ENCODE results near the gene ZNF32. TPM values are rescaled to one million over a fixed set of nuclear protein-coding genes. Genes with fewer than 3 reads are reported as not detected.
A peak's percentile ranks its signal among the peaks of the same experiment; 100 is the strongest.
"Not testable (repeated sequence)": the region's sequence is repeated elsewhere in the genome, so short reads cannot be mapped to it uniquely, and the experiment has no call there.

The ZNF32 gene
- total and polyA plus RNA-seq, 4 donors = 42.3 to 91.9 (median 70.5) TPM

- no peaks in the 10 kb centered on the region for H3K27me3 ChIP-seq (ENCODE audit: control insufficient read depth, insufficient read depth, low read length)
- no peak overlapping the region for H3K4me3 ChIP-seq (ENCODE audit: low read depth, low read length)
- H3K4me1 ChIP-seq (ENCODE audit: control insufficient read depth, insufficient read depth, low read length) = no peaks in the 10 kb centered on the region
- H3K27ac ChIP-seq (ENCODE audit: low read depth, low read length) = no peak overlapping the region
- no CpG with 5 or more reads among the region's 3 CpGs for WGBS (ENCODE audit: insufficient coverage)
- no peaks in the 10 kb centered on the region for H3K9me3 ChIP-seq (ENCODE audit: control insufficient read depth, insufficient read depth, low read length)
- peak in 2 of 6 donors; percentile 5 to 17 for DNase-seq (ENCODE audit: low read depth in 4 of 6, low spot score in 6 of 6)
- H3K36me3 ChIP-seq (ENCODE audit: control insufficient read depth, insufficient read depth, low read length) = no peaks in the 10 kb centered on the region
Measured at GRCh38 chr10:43623351-43623750, 25.3 kb downstream of the ZNF32 start.

- no peak overlapping the region for H3K27ac ChIP-seq (ENCODE audit: low read depth, low read length)
- no peak for DNase-seq (ENCODE audit: low read depth in 4 of 6, low spot score in 6 of 6)
- H3K4me3 ChIP-seq (ENCODE audit: low read depth, low read length) = no peak overlapping the region
- no peaks in the 10 kb centered on the region for H3K4me1 ChIP-seq (ENCODE audit: control insufficient read depth, insufficient read depth, low read length)
- H3K36me3 ChIP-seq (ENCODE audit: control insufficient read depth, insufficient read depth, low read length) = no peaks in the 10 kb centered on the region
- H3K27me3 ChIP-seq (ENCODE audit: control insufficient read depth, insufficient read depth, low read length) = no peaks in the 10 kb centered on the region
- WGBS (ENCODE audit: insufficient coverage) = 56% methylated on average over 2 of the region's 2 CpGs
- H3K9me3 ChIP-seq (ENCODE audit: control insufficient read depth, insufficient read depth, low read length) = peaks cover 3% of the 10 kb centered on the region
Measured at GRCh38 chr10:43622038-43622437, 26.6 kb downstream of the ZNF32 start.

- DNase-seq (ENCODE audit: low read depth in 4 of 6, low spot score in 6 of 6) = no peak
- H3K4me1 ChIP-seq (ENCODE audit: control insufficient read depth, insufficient read depth, low read length) = no peaks in the 10 kb centered on the region
- no peak overlapping the region for H3K4me3 ChIP-seq (ENCODE audit: low read depth, low read length)
- H3K27me3 ChIP-seq (ENCODE audit: control insufficient read depth, insufficient read depth, low read length) = no peaks in the 10 kb centered on the region
- H3K36me3 ChIP-seq (ENCODE audit: control insufficient read depth, insufficient read depth, low read length) = no peaks in the 10 kb centered on the region
- no CpG with 5 or more reads among the region's 2 CpGs for WGBS (ENCODE audit: insufficient coverage)
- peaks cover 7% of the 10 kb centered on the region for H3K9me3 ChIP-seq (ENCODE audit: control insufficient read depth, insufficient read depth, low read length)
- H3K27ac ChIP-seq (ENCODE audit: low read depth, low read length) = no peak overlapping the region
Measured at GRCh38 chr10:43619368-43619767, 29.3 kb downstream of the ZNF32 start.

GRCh38 chr10:43616697-43617370 is 31.8 kb downstream of the ZNF32 start:
- peaks cover 7% of the 10 kb centered on the region for H3K9me3 ChIP-seq (ENCODE audit: control insufficient read depth, insufficient read depth, low read length)
- no peaks in the 10 kb centered on the region for H3K4me1 ChIP-seq (ENCODE audit: control insufficient read depth, insufficient read depth, low read length)
- WGBS (ENCODE audit: insufficient coverage) = 90% methylated on average over 2 of the region's 6 CpGs
- no peak overlapping the region for H3K4me3 ChIP-seq (ENCODE audit: low read depth, low read length)
- H3K27ac ChIP-seq (ENCODE audit: low read depth, low read length) = no peak overlapping the region
- no peak for DNase-seq (ENCODE audit: low read depth in 4 of 6, low spot score in 6 of 6)
- H3K27me3 ChIP-seq (ENCODE audit: control insufficient read depth, insufficient read depth, low read length) = no peaks in the 10 kb centered on the region
- H3K36me3 ChIP-seq (ENCODE audit: control insufficient read depth, insufficient read depth, low read length) = no peaks in the 10 kb centered on the region

- Histone ChIP-seq H3K27ac (ENCODE audit: low read depth, low read length) (no peak overlapping the region), H3K4me1 (ENCODE audit: control insufficient read depth, insufficient read depth, low read length) (peaks cover 11% of the 10 kb centered on the region), H3K9me3 (ENCODE audit: control insufficient read depth, insufficient read depth, low read length) (no peaks in the 10 kb centered on the region), H3K27me3 (ENCODE audit: control insufficient read depth, insufficient read depth, low read length) (no peaks in the 10 kb centered on the region), H3K36me3 (ENCODE audit: control insufficient read depth, insufficient read depth, low read length) (peaks cover 4% of the 10 kb centered on the region), H3K4me3 (ENCODE audit: low read depth, low read length) (no peak overlapping the region)
- no peak for DNase-seq (ENCODE audit: low read depth in 4 of 6, low spot score in 6 of 6)
Measured at GRCh38 chr10:43610636-43611035, 38.0 kb downstream of the ZNF32 start.

- Histone ChIP-seq H3K9me3 (ENCODE audit: control insufficient read depth, insufficient read depth, low read length) (no peaks in the 10 kb centered on the region), H3K4me1 (ENCODE audit: control insufficient read depth, insufficient read depth, low read length) (peaks cover 11% of the 10 kb centered on the region), H3K27ac (ENCODE audit: low read depth, low read length) (no peak overlapping the region), H3K36me3 (ENCODE audit: control insufficient read depth, insufficient read depth, low read length) (peaks cover 4% of the 10 kb centered on the region), H3K27me3 (ENCODE audit: control insufficient read depth, insufficient read depth, low read length) (no peaks in the 10 kb centered on the region), H3K4me3 (ENCODE audit: low read depth, low read length) (peak overlapping the region; percentile 62)
- WGBS (ENCODE audit: insufficient coverage) = 55% methylated on average over 6 of the region's 10 CpGs
- DNase-seq (ENCODE audit: low read depth in 4 of 6, low spot score in 6 of 6) = no peak
Measured at GRCh38 chr10:43607199-43607573, 41.5 kb downstream of the ZNF32 start.

- H3K4me1 ChIP-seq (ENCODE audit: control insufficient read depth, insufficient read depth, low read length) = peaks cover 11% of the 10 kb centered on the region
- peak within 1 kb of the TSS; percentile 62 for H3K4me3 ChIP-seq (ENCODE audit: low read depth, low read length)
- DNase-seq (ENCODE audit: low read depth in 4 of 6, low spot score in 6 of 6) = peak; percentile 65 to 95 (median 74)
- H3K9me3 ChIP-seq (ENCODE audit: control insufficient read depth, insufficient read depth, low read length) = no peaks in the 10 kb centered on the region
- H3K27ac ChIP-seq (ENCODE audit: low read depth, low read length) = no peak within 1 kb of the TSS
- peaks cover 4% of the 10 kb centered on the region for H3K36me3 ChIP-seq (ENCODE audit: control insufficient read depth, insufficient read depth, low read length)
- 1% methylated on average over 57 of the region's 58 CpGs for WGBS (ENCODE audit: insufficient coverage)
- H3K27me3 ChIP-seq (ENCODE audit: control insufficient read depth, insufficient read depth, low read length) = no peaks in the 10 kb centered on the region
Measured at GRCh38 chr10:43606323-43607198, 42.1 kb downstream of the ZNF32 start, which contains the start of gene ZNF485. TSS of gene ZNF485 (plus strand) at chr10:43606438. CDS start at chr10:43607051, 613 bp downstream.

GRCh38 chr10:43605850-43606322 is 42.8 kb downstream of the ZNF32 start:
- peak in 1 of 6 donors; percentile 1 for DNase-seq (ENCODE audit: low read depth in 4 of 6, low spot score in 6 of 6)
- peaks cover 4% of the 10 kb centered on the region for H3K36me3 ChIP-seq (ENCODE audit: control insufficient read depth, insufficient read depth, low read length)
- H3K27ac ChIP-seq (ENCODE audit: low read depth, low read length) = no peak overlapping the region
- WGBS (ENCODE audit: insufficient coverage) = 58% methylated on average over 12 of the region's 12 CpGs
- H3K4me3 ChIP-seq (ENCODE audit: low read depth, low read length) = peak overlapping the region; percentile 62
- no peaks in the 10 kb centered on the region for H3K9me3 ChIP-seq (ENCODE audit: control insufficient read depth, insufficient read depth, low read length)
- H3K4me1 ChIP-seq (ENCODE audit: control insufficient read depth, insufficient read depth, low read length) = peaks cover 11% of the 10 kb centered on the region
- H3K27me3 ChIP-seq (ENCODE audit: control insufficient read depth, insufficient read depth, low read length) = no peaks in the 10 kb centered on the region

GRCh38 chr10:43601576-43601975 is 47.1 kb downstream of the ZNF32 start:
- H3K27ac ChIP-seq (ENCODE audit: low read depth, low read length); H3K4me1 ChIP-seq (ENCODE audit: control insufficient read depth, insufficient read depth, low read length); H3K36me3 ChIP-seq (ENCODE audit: control insufficient read depth, insufficient read depth, low read length); H3K27me3 ChIP-seq (ENCODE audit: control insufficient read depth, insufficient read depth, low read length); DNase-seq (ENCODE audit: low read depth in 4 of 6, low spot score in 6 of 6); H3K9me3 ChIP-seq (ENCODE audit: control insufficient read depth, insufficient read depth, low read length); H3K4me3 ChIP-seq (ENCODE audit: low read depth, low read length): not testable (repeated sequence)
- 70% methylated on average over 2 of the region's 6 CpGs for WGBS (ENCODE audit: insufficient coverage)

All from spinal cord (tissue), 10 donors.